ENCODE results near the gene NHLRC1.

NHLRC1 gene

DNA sequence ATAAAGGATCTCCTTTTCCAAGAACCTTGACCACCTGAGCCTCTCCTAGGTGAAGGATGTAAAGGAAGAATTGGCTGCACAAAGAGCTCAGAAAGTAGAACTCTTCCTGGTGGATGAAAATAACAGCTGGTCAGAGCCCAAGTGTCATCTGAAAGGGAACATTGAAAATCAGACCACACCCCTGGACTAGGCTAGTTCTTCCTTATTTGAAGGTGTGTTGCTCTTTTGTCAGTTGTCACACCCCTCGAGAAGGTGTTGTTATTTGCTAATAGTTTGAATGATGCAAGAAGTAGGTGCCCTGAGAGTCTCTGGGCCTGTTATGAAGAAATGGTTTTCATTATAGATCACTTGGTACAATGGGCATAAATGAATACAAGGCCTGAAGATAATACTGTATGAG lies 31.1 kb downstream of the NHLRC1 start:
- Histone ChIP-seq H3K36me3 (ENCODE audit: control insufficient read depth in 5 of 5, insufficient read depth in 5 of 5, low read length in 5 of 5) (no peaks in the 10 kb centered on the region), H3K4me3 (ENCODE audit: low read depth in 1 of 5, low read length in 5 of 5) (no peak overlapping the region), H3K9ac (ENCODE audit: low read length in 5 of 5) (no peak overlapping the region), H3K27me3 (ENCODE audit: control insufficient read depth in 5 of 5, insufficient read depth in 4 of 5, low read length in 5 of 5) (no peaks in the 10 kb centered on the region), H3K27ac (ENCODE audit: low read depth, low read length) (no peak overlapping the region), H3K4me1 (ENCODE audit: control insufficient read depth in 5 of 5, insufficient read depth in 5 of 5, low read length in 5 of 5) (no peaks in the 10 kb centered on the region), H3K9me3 (ENCODE audit: control insufficient read depth in 5 of 5, low read length in 5 of 5) (peaks cover 0 to 9% (median 0%) of the 10 kb centered on the region in 5 donors)

DNA sequence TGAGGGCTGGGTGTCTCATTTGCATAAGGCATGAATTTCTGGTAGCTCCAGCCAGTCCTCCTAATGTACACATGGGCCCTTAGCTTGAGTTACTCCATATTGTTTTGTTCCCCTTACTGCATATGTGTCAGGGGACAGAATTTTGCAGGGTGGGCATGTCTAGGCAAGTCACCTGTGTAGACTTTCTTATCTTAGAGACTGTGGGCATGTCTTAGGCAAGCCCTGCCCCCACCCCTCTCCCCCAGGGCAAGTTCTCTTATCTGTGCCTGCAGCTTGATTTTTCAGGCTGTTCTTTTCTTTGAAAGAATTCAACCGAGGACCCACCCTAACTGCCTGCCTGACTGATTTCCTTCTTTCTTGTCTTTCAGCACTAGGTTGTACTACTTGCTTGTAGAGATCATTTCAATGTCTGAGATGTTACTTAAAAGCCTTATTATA lies 32.1 kb downstream of the NHLRC1 start:
- Histone ChIP-seq H3K9ac (ENCODE audit: low read length in 5 of 5) (no peak overlapping the region), H3K36me3 (ENCODE audit: control insufficient read depth in 5 of 5, insufficient read depth in 5 of 5, low read length in 5 of 5) (no peaks in the 10 kb centered on the region), H3K27ac (ENCODE audit: low read depth, low read length) (no peak overlapping the region), H3K27me3 (ENCODE audit: control insufficient read depth in 5 of 5, insufficient read depth in 4 of 5, low read length in 5 of 5) (no peaks in the 10 kb centered on the region), H3K9me3 (ENCODE audit: control insufficient read depth in 5 of 5, low read length in 5 of 5) (peaks cover 0 to 9% (median 0%) of the 10 kb centered on the region in 5 donors), H3K4me1 (ENCODE audit: control insufficient read depth in 5 of 5, insufficient read depth in 5 of 5, low read length in 5 of 5) (no peaks in the 10 kb centered on the region), H3K4me3 (ENCODE audit: low read depth in 1 of 5, low read length in 5 of 5) (no peak overlapping the region)

DNA sequence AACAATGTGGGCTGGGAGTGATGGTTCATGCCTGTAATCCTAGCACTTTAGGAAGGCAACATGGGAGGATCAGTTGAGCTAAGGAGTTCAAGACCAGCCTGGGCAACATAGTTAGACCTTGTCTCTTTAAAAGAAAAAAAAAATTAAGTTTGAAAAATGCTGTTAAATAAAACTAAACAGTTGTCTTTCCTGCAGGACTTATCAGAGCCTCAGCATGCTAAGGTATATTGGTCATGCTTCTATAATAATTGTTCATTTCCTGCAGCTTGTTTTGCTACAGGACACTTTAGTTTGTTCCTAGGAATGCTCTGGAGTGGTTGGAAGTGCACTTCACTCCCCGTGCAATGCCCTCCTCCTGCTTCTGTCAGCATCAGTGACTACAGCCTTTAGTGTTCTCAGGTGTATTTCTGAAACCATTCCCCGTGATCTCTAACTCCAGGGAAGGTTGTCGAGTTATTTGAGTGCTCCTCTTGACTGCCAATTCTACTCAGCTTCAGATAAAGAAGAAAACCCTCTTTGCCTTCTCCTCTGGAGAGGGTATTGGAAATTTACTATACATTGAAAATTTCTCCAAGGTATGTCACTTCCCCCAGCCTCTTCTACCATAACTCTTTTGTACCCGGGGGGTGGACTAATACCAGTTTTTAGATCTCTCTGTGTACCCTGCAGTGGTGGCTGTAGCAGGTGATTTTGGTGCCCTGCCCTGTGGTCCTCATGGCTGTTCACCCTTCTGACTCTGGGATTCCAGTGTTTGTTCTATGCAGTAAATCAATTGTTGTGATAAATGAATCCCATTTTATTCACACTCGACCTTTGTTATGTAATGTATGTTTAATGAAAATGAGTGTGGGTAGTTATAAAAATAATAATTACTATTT lies 33.8 kb downstream of the NHLRC1 start:
- no peak overlapping the region for H3K27ac ChIP-seq (ENCODE audit: low read depth, low read length)
- no peak overlapping the region for H3K9ac ChIP-seq (ENCODE audit: low read length in 5 of 5)
- H3K4me3 ChIP-seq (ENCODE audit: low read depth in 1 of 5, low read length in 5 of 5): no peak overlapping the region

DNA sequence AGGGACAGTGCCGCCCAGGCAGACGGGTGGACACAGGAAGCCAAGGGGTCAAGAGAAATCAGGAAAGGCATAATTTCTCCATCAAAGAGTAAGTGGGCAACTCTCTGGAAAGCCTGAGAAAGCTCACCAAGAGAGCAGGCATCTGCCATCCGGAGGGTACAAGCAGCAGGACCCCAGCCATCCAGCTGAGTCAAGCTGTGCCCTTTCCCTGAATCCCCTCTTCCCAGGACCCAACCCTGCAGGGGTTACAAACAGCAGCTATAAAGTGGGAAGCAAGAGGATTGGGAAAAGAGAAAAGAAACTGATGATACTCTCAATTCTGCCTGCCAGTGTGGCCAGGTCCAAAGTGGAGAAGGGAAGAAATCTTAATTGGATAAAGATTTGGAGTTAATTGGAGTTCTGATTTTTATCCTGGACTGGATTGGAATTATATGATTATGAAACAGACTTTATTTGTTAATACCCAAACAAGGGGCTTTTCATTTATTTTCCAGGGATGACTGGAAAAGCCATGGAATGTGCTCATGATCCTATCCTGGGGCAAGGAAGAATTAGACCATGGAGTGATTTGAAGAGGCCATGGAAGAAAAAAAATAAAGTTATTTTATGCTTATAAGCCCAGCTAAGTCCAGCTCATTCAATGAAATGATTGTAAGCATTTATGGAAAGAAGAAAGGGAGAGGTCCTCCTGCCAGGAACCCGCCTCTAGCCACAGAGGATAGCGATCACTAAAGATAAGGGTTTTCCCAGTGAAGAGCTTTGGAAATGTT lies 34.9 kb downstream of the NHLRC1 start:
- no peak overlapping the region for H3K27ac ChIP-seq (ENCODE audit: low read depth, low read length)
- H3K36me3 ChIP-seq (ENCODE audit: control insufficient read depth in 5 of 5, insufficient read depth in 5 of 5, low read length in 5 of 5): no peaks in the 10 kb centered on the region
- no peaks in the 10 kb centered on the region for H3K27me3 ChIP-seq (ENCODE audit: control insufficient read depth in 5 of 5, insufficient read depth in 4 of 5, low read length in 5 of 5)
- no peak overlapping the region for H3K4me3 ChIP-seq (ENCODE audit: low read depth in 1 of 5, low read length in 5 of 5)
- H3K9me3 ChIP-seq (ENCODE audit: control insufficient read depth in 5 of 5, low read length in 5 of 5): peaks cover 0 to 9% (median 0%) of the 10 kb centered on the region in 5 donors
- no peaks in the 10 kb centered on the region for H3K4me1 ChIP-seq (ENCODE audit: control insufficient read depth in 5 of 5, insufficient read depth in 5 of 5, low read length in 5 of 5)
- no peak overlapping the region for H3K9ac ChIP-seq (ENCODE audit: low read length in 5 of 5)

More for the DNA sequence above, 33.8 kb downstream of the NHLRC1 start:
- H3K36me3 ChIP-seq (ENCODE audit: control insufficient read depth in 5 of 5, insufficient read depth in 5 of 5, low read length in 5 of 5): no peaks in the 10 kb centered on the region
- peaks cover 0 to 9% (median 0%) of the 10 kb centered on the region in 5 donors for H3K9me3 ChIP-seq (ENCODE audit: control insufficient read depth in 5 of 5, low read length in 5 of 5)
- H3K4me1 ChIP-seq (ENCODE audit: control insufficient read depth in 5 of 5, insufficient read depth in 5 of 5, low read length in 5 of 5): no peaks in the 10 kb centered on the region
- no peaks in the 10 kb centered on the region for H3K27me3 ChIP-seq (ENCODE audit: control insufficient read depth in 5 of 5, insufficient read depth in 4 of 5, low read length in 5 of 5)

DNA sequence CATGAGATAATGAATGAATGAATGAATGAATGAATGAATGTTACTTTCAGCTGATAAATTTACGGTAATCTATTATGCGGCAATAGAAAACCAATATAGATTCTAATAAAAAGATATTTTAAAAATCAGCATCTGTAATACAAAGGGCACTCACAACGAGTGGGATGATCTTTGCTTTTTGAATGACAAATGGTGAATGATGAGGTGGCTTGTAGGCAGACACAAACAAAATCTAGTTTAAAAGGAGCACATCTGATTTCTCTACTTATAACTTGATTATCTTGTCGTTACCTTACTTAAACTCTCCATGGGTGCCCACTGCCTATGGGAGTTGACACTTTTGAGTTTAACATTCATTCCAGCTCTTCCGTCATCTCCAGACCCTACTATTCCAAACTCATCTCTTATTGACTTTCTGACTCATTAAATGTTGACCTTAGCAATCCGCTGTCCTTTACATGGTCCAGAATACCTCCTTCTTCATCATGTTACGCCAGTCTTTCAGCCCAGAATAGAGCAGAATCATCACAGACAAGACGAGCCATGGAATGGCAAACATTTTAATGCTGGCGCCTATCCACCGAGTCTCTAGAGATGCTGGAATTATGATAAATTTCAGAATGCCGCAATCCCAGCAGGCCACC lies 41.3 kb downstream of the NHLRC1 start:
- Histone ChIP-seq H3K9ac (ENCODE audit: low read length in 5 of 5) (no peak overlapping the region), H3K4me1 (ENCODE audit: control insufficient read depth in 5 of 5, insufficient read depth in 5 of 5, low read length in 5 of 5) (no peaks in the 10 kb centered on the region), H3K27ac (ENCODE audit: low read depth, low read length) (no peak overlapping the region), H3K9me3 (ENCODE audit: control insufficient read depth in 5 of 5, low read length in 5 of 5) (no peaks in the 10 kb centered on the region), H3K27me3 (ENCODE audit: control insufficient read depth in 5 of 5, insufficient read depth in 4 of 5, low read length in 5 of 5) (no peaks in the 10 kb centered on the region), H3K36me3 (ENCODE audit: control insufficient read depth in 5 of 5, insufficient read depth in 5 of 5, low read length in 5 of 5) (no peaks in the 10 kb centered on the region), H3K4me3 (ENCODE audit: low read depth in 1 of 5, low read length in 5 of 5) (no peak overlapping the region)

DNA sequence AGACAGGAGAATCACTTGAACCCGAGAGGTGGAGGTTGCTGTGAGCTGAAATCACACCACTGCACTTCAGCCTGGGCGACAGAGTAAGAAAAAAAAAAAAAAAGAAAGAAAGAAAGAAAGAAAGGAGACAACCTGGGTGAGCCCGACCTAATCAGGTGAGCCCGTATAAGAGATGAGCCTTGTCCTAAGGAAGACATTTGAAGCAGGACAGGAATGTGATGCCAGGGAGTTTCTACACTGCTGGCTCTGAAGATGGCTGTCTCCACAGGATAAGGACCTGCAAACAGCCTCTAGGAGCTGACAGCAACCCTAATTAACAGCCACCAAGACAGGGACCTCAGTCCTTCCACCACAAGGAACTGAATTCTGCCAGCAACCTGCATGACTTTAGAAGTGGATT lies 41.9 kb downstream of the NHLRC1 start:
- H3K36me3 ChIP-seq (ENCODE audit: control insufficient read depth in 5 of 5, insufficient read depth in 5 of 5, low read length in 5 of 5): no peaks in the 10 kb centered on the region
- H3K27me3 ChIP-seq (ENCODE audit: control insufficient read depth in 5 of 5, insufficient read depth in 4 of 5, low read length in 5 of 5): no peaks in the 10 kb centered on the region
- H3K9me3 ChIP-seq (ENCODE audit: control insufficient read depth in 5 of 5, low read length in 5 of 5): peaks cover 0 to 1% (median 0%) of the 10 kb centered on the region in 5 donors
- H3K4me3 ChIP-seq (ENCODE audit: low read depth in 1 of 5, low read length in 5 of 5): no peak overlapping the region
- H3K27ac ChIP-seq (ENCODE audit: low read depth, low read length): no peak overlapping the region
- no peak overlapping the region for H3K9ac ChIP-seq (ENCODE audit: low read length in 5 of 5)
- no peaks in the 10 kb centered on the region for H3K4me1 ChIP-seq (ENCODE audit: control insufficient read depth in 5 of 5, insufficient read depth in 5 of 5, low read length in 5 of 5)

DNA sequence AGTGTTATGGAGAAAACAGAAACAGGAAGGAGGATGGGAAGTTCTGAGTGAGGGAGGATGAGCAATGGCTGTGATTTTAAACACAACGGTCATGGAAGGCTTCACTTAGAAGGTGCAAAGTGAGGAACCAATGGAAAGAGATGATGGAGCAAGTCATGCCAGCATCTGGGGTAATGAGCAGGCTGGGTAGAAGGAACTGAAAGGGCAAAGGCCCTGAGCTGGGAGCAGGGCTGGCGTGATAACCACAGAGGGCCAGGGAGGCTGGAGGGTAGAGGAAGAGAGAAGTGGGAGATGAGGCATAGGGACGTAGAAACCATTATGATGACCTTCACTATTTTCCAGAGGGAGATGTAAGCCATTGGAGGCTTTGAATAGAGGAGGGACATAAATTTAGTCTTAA lies 43.6 kb downstream of the NHLRC1 start:
- Histone ChIP-seq H3K27ac (ENCODE audit: low read depth, low read length) (no peak overlapping the region), H3K36me3 (ENCODE audit: control insufficient read depth in 5 of 5, insufficient read depth in 5 of 5, low read length in 5 of 5) (no peaks in the 10 kb centered on the region), H3K27me3 (ENCODE audit: control insufficient read depth in 5 of 5, insufficient read depth in 4 of 5, low read length in 5 of 5) (no peaks in the 10 kb centered on the region), H3K4me3 (ENCODE audit: low read depth in 1 of 5, low read length in 5 of 5) (no peak overlapping the region), H3K9ac (ENCODE audit: low read length in 5 of 5) (no peak overlapping the region), H3K9me3 (ENCODE audit: control insufficient read depth in 5 of 5, low read length in 5 of 5) (peaks cover 0 to 3% (median 0%) of the 10 kb centered on the region in 5 donors), H3K4me1 (ENCODE audit: control insufficient read depth in 5 of 5, insufficient read depth in 5 of 5, low read length in 5 of 5) (no peaks in the 10 kb centered on the region)

DNA sequence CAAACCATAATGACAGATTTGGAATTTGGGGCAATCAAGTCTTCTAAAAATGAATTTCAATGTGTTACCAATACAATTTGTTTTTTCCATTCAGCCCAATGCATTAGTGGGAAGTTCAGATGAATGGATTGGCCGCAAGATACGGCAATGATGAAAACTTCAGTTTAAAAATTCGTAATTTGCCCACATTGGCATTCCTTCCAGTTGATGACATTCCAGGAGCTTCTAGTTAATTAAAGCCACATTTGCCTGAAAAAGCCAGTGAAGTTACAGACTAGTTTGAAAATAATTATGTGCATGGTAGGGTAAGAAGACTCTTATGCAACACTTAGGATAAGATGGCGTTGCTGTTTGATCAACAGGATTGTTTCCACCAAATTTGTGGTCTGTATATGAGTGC lies 46.2 kb downstream of the NHLRC1 start:
- H3K27ac ChIP-seq (ENCODE audit: low read depth, low read length): no peak overlapping the region
- no peaks in the 10 kb centered on the region for H3K36me3 ChIP-seq (ENCODE audit: control insufficient read depth in 5 of 5, insufficient read depth in 5 of 5, low read length in 5 of 5)
- no peaks in the 10 kb centered on the region for H3K27me3 ChIP-seq (ENCODE audit: control insufficient read depth in 5 of 5, insufficient read depth in 4 of 5, low read length in 5 of 5)
- H3K4me1 ChIP-seq (ENCODE audit: control insufficient read depth in 5 of 5, insufficient read depth in 5 of 5, low read length in 5 of 5): no peaks in the 10 kb centered on the region
- no peak overlapping the region for H3K9ac ChIP-seq (ENCODE audit: low read length in 5 of 5)
- peaks cover 0 to 3% (median 2%) of the 10 kb centered on the region in 5 donors for H3K9me3 ChIP-seq (ENCODE audit: control insufficient read depth in 5 of 5, low read length in 5 of 5)
- H3K4me3 ChIP-seq (ENCODE audit: low read depth in 1 of 5, low read length in 5 of 5): no peak overlapping the region

DNA sequence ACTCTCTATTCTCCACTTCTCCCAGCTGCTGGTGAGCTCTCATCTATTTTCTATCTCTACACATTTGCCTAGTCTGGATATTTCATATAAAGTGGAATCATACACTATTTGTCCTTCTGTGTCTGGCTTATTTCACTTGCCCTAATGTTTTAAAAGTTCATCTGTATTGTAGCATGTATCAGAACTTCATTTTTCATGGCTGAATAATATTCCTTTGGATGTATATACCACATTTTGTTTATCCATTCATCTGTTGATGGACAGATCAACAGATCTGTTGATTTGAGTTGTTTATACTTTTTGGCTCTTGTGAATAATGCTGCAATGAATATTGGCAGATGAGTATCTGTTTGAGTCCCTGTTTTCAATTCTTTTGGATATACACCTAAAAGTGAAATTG lies 49.6 kb downstream of the NHLRC1 start:
- Histone ChIP-seq H3K27ac (ENCODE audit: low read depth, low read length) (no peak overlapping the region), H3K4me3 (ENCODE audit: low read depth in 1 of 5, low read length in 5 of 5) (no peak overlapping the region), H3K27me3 (ENCODE audit: control insufficient read depth in 5 of 5, insufficient read depth in 4 of 5, low read length in 5 of 5) (no peaks in the 10 kb centered on the region), H3K4me1 (ENCODE audit: control insufficient read depth in 5 of 5, insufficient read depth in 5 of 5, low read length in 5 of 5) (no peaks in the 10 kb centered on the region), H3K9me3 (ENCODE audit: control insufficient read depth in 5 of 5, low read length in 5 of 5) (peaks cover 0 to 3% (median 2%) of the 10 kb centered on the region in 5 donors), H3K36me3 (ENCODE audit: control insufficient read depth in 5 of 5, insufficient read depth in 5 of 5, low read length in 5 of 5) (no peaks in the 10 kb centered on the region), H3K9ac (ENCODE audit: low read length in 5 of 5) (no peak overlapping the region)

DNA sequence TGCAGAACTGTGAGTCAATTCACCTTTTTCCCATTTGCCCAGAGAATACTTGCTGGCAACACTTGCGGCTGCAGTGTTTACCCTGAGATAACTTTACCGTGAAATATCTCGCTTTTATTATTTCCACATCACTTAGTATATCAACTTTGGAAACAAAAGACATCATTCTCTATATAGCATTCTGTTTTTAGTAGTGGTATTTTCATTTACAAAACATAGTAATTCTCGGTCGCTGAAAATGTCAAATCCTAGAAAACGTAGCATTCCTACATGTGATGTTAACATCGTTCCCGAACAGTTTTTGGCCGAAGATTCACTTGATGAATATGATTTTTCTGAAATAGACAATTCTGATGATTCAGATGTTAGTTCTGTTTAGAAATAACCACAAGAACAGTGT lies 52.0 kb downstream of the NHLRC1 start:
- Histone ChIP-seq H3K9ac (ENCODE audit: low read length in 5 of 5) (no peak overlapping the region), H3K9me3 (ENCODE audit: control insufficient read depth in 5 of 5, low read length in 5 of 5) (peaks cover 0 to 3% (median 1%) of the 10 kb centered on the region in 5 donors), H3K36me3 (ENCODE audit: control insufficient read depth in 5 of 5, insufficient read depth in 5 of 5, low read length in 5 of 5) (no peaks in the 10 kb centered on the region), H3K4me1 (ENCODE audit: control insufficient read depth in 5 of 5, insufficient read depth in 5 of 5, low read length in 5 of 5) (no peaks in the 10 kb centered on the region), H3K4me3 (ENCODE audit: low read depth in 1 of 5, low read length in 5 of 5) (no peak overlapping the region), H3K27me3 (ENCODE audit: control insufficient read depth in 5 of 5, insufficient read depth in 4 of 5, low read length in 5 of 5) (no peaks in the 10 kb centered on the region), H3K27ac (ENCODE audit: low read depth, low read length) (no peak overlapping the region)

All from subcutaneous abdominal adipose tissue (tissue), 5 donors.